Fibroblast of lung (primary cell): ENCODE measurements around the gene NCAN. TPM values are rescaled to one million over a fixed set of nuclear protein-coding genes. Genes with fewer than 3 reads are reported as not detected.

Source experiments
- DNase-seq, 2 donors: peaks; one replicate each; pipeline versions ENCODE4 v3.0.0 to v3.0.0-alpha.2; 2010; ENCODE audit warnings: low read depth in 2 of 2
- H2AFZ ChIP-seq: 2 replicates; pipeline ENCODE4 v1.5.1; 2012; ENCODE audit warnings: low read length, control low read depth, inconsistent platforms
- H3K27ac ChIP-seq: 2 replicates; pipeline ENCODE4 v1.5.1; 2011; ENCODE audit warnings: low read length, control low read depth; ENCODE audit not compliant: insufficient read depth
- H3K27me3 ChIP-seq: 2 replicates; pipeline ENCODE4 v1.5.1; 2011; ENCODE audit warnings: mild to moderate bottlenecking, low read length; ENCODE audit not compliant: control insufficient read depth, insufficient read depth
- H3K36me3 ChIP-seq: 2 replicates; pipeline ENCODE4 v1.5.1; 2011; ENCODE audit warnings: low read length; ENCODE audit not compliant: control insufficient read depth, insufficient read depth
- H3K4me1 ChIP-seq: 2 replicates; pipeline ENCODE4 v1.5.1; 2011; ENCODE audit warnings: low read length; ENCODE audit not compliant: control insufficient read depth, insufficient read depth; ENCODE audit errors: extremely low read depth
- H3K4me2 ChIP-seq: 2 replicates; pipeline ENCODE4 v1.5.1; 2011; ENCODE audit warnings: low read length, control low read depth; ENCODE audit not compliant: insufficient read depth; ENCODE audit errors: extremely low read depth
- H3K4me3 ChIP-seq, 4 experiments: fragments of 200-600 bp in 1 of 4; sonication (generic) in 1 of 4; replicated peaks in 1 of 4; 2 replicates each; pipeline ENCODE4 v1.5.1; 2011 to 2016; ENCODE audit warnings: low read length in 4 of 4, low read depth in 3 of 4, mild to moderate bottlenecking in 3 of 4, control low read depth in 2 of 4, inconsistent platforms in 1 of 4, mixed read lengths in 1 of 4; ENCODE audit not compliant: insufficient read depth in 1 of 4; ENCODE audit errors: control extremely low read depth in 1 of 4
- H3K79me2 ChIP-seq: 2 replicates; pipeline ENCODE4 v1.5.1; 2012; ENCODE audit warnings: mild to moderate bottlenecking, low read length, inconsistent platforms; ENCODE audit not compliant: control insufficient read depth, insufficient read depth
- H3K9ac ChIP-seq: 2 replicates; pipeline ENCODE4 v1.5.1; 2011; ENCODE audit warnings: mild to moderate bottlenecking, low read length, control low read depth; ENCODE audit not compliant: insufficient read depth
- H3K9me3 ChIP-seq: 2 replicates; pipeline ENCODE4 v1.5.1; 2012; ENCODE audit warnings: low read depth, low read length; ENCODE audit not compliant: control insufficient read depth, insufficient read depth
- H4K20me1 ChIP-seq: 2 replicates; pipeline ENCODE4 v1.5.1; 2011; ENCODE audit warnings: low read length; ENCODE audit not compliant: control insufficient read depth, insufficient read depth; ENCODE audit errors: extremely low read depth
- CTCF ChIP-seq, 2 donors: IDR thresholded peaks in 1 of 2; conservative IDR thresholded peaks in 1 of 2; 1 replicate in 1 of 2; 2 replicates in 1 of 2; pipeline ENCODE4 v1.5.1; 2011 to 2012; ENCODE audit warnings: low read length in 2 of 2, control low read depth in 1 of 2, inconsistent platforms in 1 of 2, low read depth in 1 of 2, mild to moderate bottlenecking in 1 of 2
- EZH2 ChIP-seq: IDR thresholded peaks from 2 replicates; pipeline ENCODE4 v1.5.1; 2012; ENCODE audit warnings: low read length, control low read depth, mild to moderate bottlenecking; ENCODE audit errors: missing control alignments
- polyA plus RNA-seq, 2 donors: library from polyadenylated mRNA; depleted of rRNA in 1 of 2; stranded (reverse) in 1 of 2; unstranded in 1 of 2; fragments of >200 nt; gene quantifications; 2 replicates each; pipeline ENCODE4 v1.2.1, GENCODE V29; 2011 to 2012; ENCODE audit warnings: missing spikeins in 1 of 2
- total RNA-seq: library from RNA; depleted of rRNA; stranded (reverse); fragments of >200 nt; gene quantifications from 2 replicates; pipeline ENCODE4 v1.2.1, GENCODE V29; 2014

NCAN gene
- total and polyA plus RNA-seq, 2 donors (not counting 1 experiment from before 2014, with no cell fraction given) = under 0.01 TPM; not detected in 1

- Histone ChIP-seq H3K27ac (no peak overlapping the region), H3K36me3 (no peaks in the 10 kb centered on the region), H3K4me2 (no peak overlapping the region), H4K20me1 (no peaks in the 10 kb centered on the region), H3K9me3 (no peaks in the 10 kb centered on the region), H3K4me3 (no peak overlapping the region), H3K79me2 (no peaks in the 10 kb centered on the region), H3K27me3 (peaks cover 14% of the 10 kb centered on the region), H3K4me1 (no peaks in the 10 kb centered on the region), H3K9ac (no peak overlapping the region), H2AFZ (no peak overlapping the region)
- no peak for TF ChIP-seq CTCF (conservative IDR thresholded peaks at IDR 0.05 in 1 of 2, IDR thresholded peaks at IDR 0.05 in 1 of 2; ENCODE audit: low read depth in 1 of 2, low read length in 2 of 2)
- TF ChIP-seq EZH2 = no peak
- DNase-seq = no peak
Measured at GRCh38 chr19:19268453-19269385, 57.0 kb downstream of the NCAN start.

GRCh38 chr19:19269952-19270694, 58.4 kb downstream of the NCAN start:
- H4K20me1 ChIP-seq = no peaks in the 10 kb centered on the region
- no peaks in the 10 kb centered on the region for H3K36me3 ChIP-seq
- H3K9ac ChIP-seq = no peak overlapping the region
- H3K9me3 ChIP-seq = no peaks in the 10 kb centered on the region
- no peak overlapping the region for H3K27ac ChIP-seq
- no peak for DNase-seq
- H3K4me2 ChIP-seq = no peak overlapping the region
- H3K4me3 ChIP-seq = no peak overlapping the region
- H2AFZ ChIP-seq = no peak overlapping the region
- TF ChIP-seq CTCF (conservative IDR thresholded peaks at IDR 0.05 in 1 of 2, IDR thresholded peaks at IDR 0.05 in 1 of 2; ENCODE audit: low read depth in 1 of 2, low read length in 2 of 2) (no peak), EZH2 (no peak)
- H3K79me2 ChIP-seq = no peaks in the 10 kb centered on the region
- no peaks in the 10 kb centered on the region for H3K4me1 ChIP-seq
- H3K27me3 ChIP-seq = peaks cover 14% of the 10 kb centered on the region
